ENCODE measurements around the gene C2CD2. TPM values are rescaled to one million over a fixed set of nuclear protein-coding genes. Genes with fewer than 3 reads are reported as not detected.

The C2CD2 gene
- total and polyA plus RNA-seq, 9 donors = 18.9 to 61.5 (median 37.4) TPM

DNA sequence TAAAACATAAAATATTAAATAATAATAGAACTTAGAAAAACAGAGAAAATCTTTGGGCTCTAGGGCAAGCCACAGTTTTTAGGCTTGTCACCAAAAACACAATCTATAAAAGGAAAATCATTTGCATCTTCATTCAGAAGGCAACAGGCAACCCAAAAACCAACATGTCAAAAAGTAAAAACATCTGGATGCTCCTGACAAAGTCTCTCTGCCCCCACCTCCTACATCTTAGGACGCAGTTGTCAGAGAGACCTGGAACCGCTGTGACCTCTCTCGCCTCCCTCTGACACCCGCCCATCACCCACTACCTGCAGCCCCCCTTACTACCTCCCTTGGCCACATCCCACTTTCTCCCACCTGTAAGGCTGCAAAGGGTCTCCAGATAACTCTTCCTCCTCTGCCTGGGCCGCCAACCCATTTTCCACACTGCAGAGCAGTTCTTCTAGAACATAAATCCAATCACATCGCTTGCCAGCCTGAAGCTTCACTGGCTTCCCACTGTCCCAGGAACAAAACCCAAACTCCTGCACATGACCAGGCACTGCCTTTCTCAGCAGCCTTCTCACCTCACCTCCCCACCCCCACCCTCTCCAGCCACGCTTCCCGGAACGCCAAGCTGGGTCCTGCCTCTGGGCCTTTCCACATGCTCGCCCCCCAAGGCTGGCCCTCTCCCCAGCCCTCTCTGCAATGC is 89.4 kb downstream of the C2CD2 start:
- 92 to 94% (median 93%) methylated on average over 10 of the region's 10 CpGs for WGBS, 3 donors
- Histone ChIP-seq H3K4me1 (ENCODE audit: insufficient read depth) (no peaks in the 10 kb centered on the region), H3K27ac (no peak overlapping the region), H3K9me3 (no peaks in the 10 kb centered on the region), H3K27me3 (no peaks in the 10 kb centered on the region), H3K36me3 (no peaks in the 10 kb centered on the region), H3K4me3 (no peak overlapping the region)
- TF ChIP-seq POLR2A (IDR thresholded peaks at IDR 0.05) = no peak
- TF ChIP-seq EP300 (IDR thresholded peaks at IDR 0.05) = no peak
- TF ChIP-seq CTCF (IDR thresholded peaks at IDR 0.05) = no peak
- DNase-seq = no peak
- intact Hi-C loops (cut with DNase I) = no loop called here

GRCh38 chr21:41863439-41863740 is 90.4 kb downstream of the C2CD2 start:
- DNase-seq = no peak
- Histone ChIP-seq H3K27ac (no peak overlapping the region), H3K27me3 (no peaks in the 10 kb centered on the region), H3K36me3 (no peaks in the 10 kb centered on the region), H3K9me3 (no peaks in the 10 kb centered on the region), H3K4me3 (no peak overlapping the region), H3K4me1 (ENCODE audit: insufficient read depth) (no peaks in the 10 kb centered on the region)
- WGBS, 3 donors = 68 to 76% (median 71%) methylated on average over 4 of the region's 4 CpGs
- intact Hi-C loops (cut with DNase I) = no loop called here
- no peak for TF ChIP-seq CTCF (IDR thresholded peaks at IDR 0.05)

- Histone ChIP-seq H3K27ac (no peak overlapping the region), H3K4me3 (no peak overlapping the region), H3K9me3 (no peaks in the 10 kb centered on the region), H3K27me3 (no peaks in the 10 kb centered on the region), H3K36me3 (no peaks in the 10 kb centered on the region), H3K4me1 (ENCODE audit: insufficient read depth) (no peaks in the 10 kb centered on the region)
- whole genome bisulfite sequencing, 3 donors = 91 to 92% (median 92%) methylated on average over 17 of the region's 17 CpGs
- DNase-seq = no peak
- intact Hi-C loops (cut with DNase I) = no loop called here
- TF ChIP-seq CTCF (IDR thresholded peaks at IDR 0.05) (no peak), POLR2A (IDR thresholded peaks at IDR 0.05) (no peak), EP300 (IDR thresholded peaks at IDR 0.05) (no peak)
Observed at GRCh38 chr21:41861987-41862386, 91.8 kb downstream of the C2CD2 start.

DNA sequence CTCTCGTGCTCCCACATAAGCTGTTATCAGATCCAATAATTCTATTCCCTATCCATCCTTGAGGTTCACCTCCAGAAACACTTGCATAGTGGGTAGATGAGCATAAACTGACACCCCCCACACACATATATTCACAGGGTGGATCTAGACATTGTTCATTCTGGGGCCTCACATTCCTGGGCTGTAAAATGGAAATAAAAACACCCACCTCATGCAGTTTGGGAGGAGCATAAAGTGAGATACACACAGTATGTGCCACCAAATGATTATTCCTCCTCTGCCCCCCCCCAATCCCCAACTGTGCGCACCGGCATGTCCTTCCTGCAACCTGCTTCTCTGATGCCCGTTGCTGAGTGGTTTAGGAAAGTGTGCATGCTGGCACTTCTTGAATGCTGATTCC is 92.6 kb downstream of the C2CD2 start:
- no peak overlapping the region for H3K27ac ChIP-seq
- no peak for DNase-seq
- H3K36me3 ChIP-seq = no peaks in the 10 kb centered on the region
- intact Hi-C loops (cut with DNase I) = no loop called here
- no peak overlapping the region for H3K4me3 ChIP-seq
- no peaks in the 10 kb centered on the region for H3K9me3 ChIP-seq
- no peaks in the 10 kb centered on the region for H3K27me3 ChIP-seq
- 64 to 92% (median 90%) methylated on average over 4 of the region's 4 CpGs for WGBS, 3 donors
- TF ChIP-seq CTCF (IDR thresholded peaks at IDR 0.05) (no peak), POLR2A (IDR thresholded peaks at IDR 0.05) (no peak), EP300 (IDR thresholded peaks at IDR 0.05) (no peak)
- H3K4me1 ChIP-seq (ENCODE audit: insufficient read depth) = no peaks in the 10 kb centered on the region
